Activated T-helper 2 cell treated with anti-CD3 and anti-CD28 coated beads, Interferon-gamma antibody, Interleukin-2, Interleukin-4, amounts not matched to agents 10 μg/mL and 5 μg/mL and 100 μg/mL, durations not matched to agents 14 hours and 24 hours and 36 hours (primary cell): ENCODE data around the gene DENND5B. TPM values are rescaled to one million over a fixed set of nuclear protein-coding genes. Genes with fewer than 3 reads are reported as not detected.
"Not testable (repeated sequence)": the region's sequence is repeated elsewhere in the genome, so short reads cannot be mapped to it uniquely, and the experiment has no call there.

Source experiments
- DNase-seq: peaks from one replicate; pipeline ENCODE4 v3.0.0; 2021; ENCODE audit warnings: low spot score
- H3K27ac Mint-ChIP-seq: one replicate; pipeline ENCODE4 v1.8.0; 2021; ENCODE audit warnings: mixed read lengths
- H3K27me3 Mint-ChIP-seq: one replicate; pipeline ENCODE4 v1.8.0; 2021; ENCODE audit warnings: low read depth, mixed read lengths
- H3K36me3 Mint-ChIP-seq: one replicate; pipeline ENCODE4 v1.8.0; 2021; ENCODE audit warnings: low read depth, mixed read lengths
- H3K4me1 Mint-ChIP-seq: one replicate; pipeline ENCODE4 v1.8.0; 2021; ENCODE audit warnings: low read depth, mixed read lengths
- H3K4me3 Mint-ChIP-seq: one replicate; pipeline ENCODE4 v1.8.0; 2021; ENCODE audit warnings: low read depth, mild to moderate bottlenecking, moderate library complexity, mixed read lengths
- H3K9me3 Mint-ChIP-seq: one replicate; pipeline ENCODE4 v1.8.0; 2021; ENCODE audit warnings: mixed read lengths
- intact Hi-C: fragments of 100-400 bp; cut with micrococcal nuclease; formaldehyde crosslinking; loops from one replicate; pipeline ENCODE4 v1.15.1; 2023
- total RNA-seq: library from RNA; stranded (reverse); gene quantifications from 2 replicates; pipeline ENCODE4 v1.2.3, GENCODE V29; 2022

Gene DENND5B
- total RNA-seq, 1 donor from 2014 or later = 1.2 TPM

GRCh38 chr12:31460024-31460423, 130.9 kb downstream of the DENND5B start:
- no peaks in the 10 kb centered on the region for H3K9me3 Mint-ChIP-seq
- H3K4me3 Mint-ChIP-seq = no peak overlapping the region
- H3K36me3 Mint-ChIP-seq = no peaks in the 10 kb centered on the region
- H3K4me1 Mint-ChIP-seq = no peaks in the 10 kb centered on the region
- no peak for DNase-seq
- no peaks in the 10 kb centered on the region for H3K27me3 Mint-ChIP-seq
- intact Hi-C loops = no loop called here
- no peak overlapping the region for H3K27ac Mint-ChIP-seq

- Mint-ChIP-seq H3K36me3 (no peaks in the 10 kb centered on the region), H3K4me1 (no peaks in the 10 kb centered on the region), H3K4me3 (no peak overlapping the region), H3K27me3 (no peaks in the 10 kb centered on the region), H3K27ac (no peak overlapping the region), H3K9me3 (no peaks in the 10 kb centered on the region)
- intact Hi-C loops = no loop called here
- no peak for DNase-seq
These were observed 134.4 kb downstream of the DENND5B start for GRCh38 chr12:31456562-31456961.

- DNase-seq = no peak
- no peak overlapping the region for H3K4me3 Mint-ChIP-seq
These were observed 146.2 kb downstream of the DENND5B start for GRCh38 chr12:31444736-31445135.

DNA sequence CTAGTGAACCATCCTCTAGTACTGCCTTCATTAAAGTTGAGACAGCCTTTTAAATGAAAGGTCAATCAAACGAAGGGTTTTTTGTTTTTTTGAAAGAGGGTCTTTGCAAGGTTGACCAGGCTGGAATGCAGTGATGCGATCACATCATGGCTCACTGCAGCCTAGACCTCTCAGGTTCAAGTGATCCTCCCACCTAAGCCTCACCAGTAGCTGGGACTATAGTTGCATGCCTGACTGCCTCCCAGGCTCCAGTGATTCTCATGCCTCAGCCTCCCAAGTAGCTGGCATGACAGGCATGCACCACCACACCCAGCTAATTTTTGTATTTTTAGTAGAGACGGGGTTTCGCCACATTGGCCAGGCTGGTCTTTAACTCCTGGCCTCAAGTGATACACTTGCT, 150.3 kb downstream of the DENND5B start:
- Mint-ChIP-seq H3K4me3 (no peak overlapping the region), H3K36me3 (no peaks in the 10 kb centered on the region), H3K4me1 (no peaks in the 10 kb centered on the region), H3K27me3 (no peaks in the 10 kb centered on the region), H3K9me3 (no peaks in the 10 kb centered on the region), H3K27ac (no peak overlapping the region)
- no peak for DNase-seq
- intact Hi-C loops = no loop called here

More at GRCh38 chr12:31444736-31445135, 146.2 kb downstream of the DENND5B start:
- H3K36me3 Mint-ChIP-seq = no peaks in the 10 kb centered on the region
- no peaks in the 10 kb centered on the region for H3K27me3 Mint-ChIP-seq
- no peaks in the 10 kb centered on the region for H3K4me1 Mint-ChIP-seq
- no peaks in the 10 kb centered on the region for H3K9me3 Mint-ChIP-seq
- intact Hi-C loops = no loop called here
- H3K27ac Mint-ChIP-seq = no peak overlapping the region

DNA sequence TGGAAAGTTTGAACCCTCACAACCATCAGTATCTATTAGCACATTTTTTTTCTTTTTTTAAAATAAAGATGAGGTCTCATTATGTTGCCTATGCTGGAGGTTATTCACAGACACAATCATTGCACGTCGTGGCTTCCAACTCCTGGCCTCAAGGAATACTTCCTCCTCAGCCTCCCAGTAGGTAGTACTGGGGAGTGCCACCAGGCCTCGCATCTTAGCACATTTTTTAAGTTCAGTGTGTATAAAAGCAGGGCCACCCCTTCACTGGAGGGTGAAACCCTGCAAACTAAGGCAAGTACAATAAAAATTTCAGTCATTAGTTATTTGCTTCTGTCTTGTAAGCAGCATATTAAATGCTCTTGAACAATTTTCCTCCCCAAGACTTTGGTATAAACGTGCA, 150.8 kb downstream of the DENND5B start:
- no peak for DNase-seq
- Mint-ChIP-seq H3K27me3 (no peaks in the 10 kb centered on the region), H3K4me3 (no peak overlapping the region), H3K36me3 (no peaks in the 10 kb centered on the region), H3K9me3 (no peaks in the 10 kb centered on the region), H3K27ac (no peak overlapping the region), H3K4me1 (no peaks in the 10 kb centered on the region)
- intact Hi-C loops = no loop called here

GRCh38 chr12:31431721-31432240, 159.2 kb downstream of the DENND5B start:
- DNase-seq = no peak
- no peak overlapping the region for H3K27ac Mint-ChIP-seq
- H3K27me3 Mint-ChIP-seq = peaks cover 4% of the 10 kb centered on the region
- H3K4me3 Mint-ChIP-seq = no peak overlapping the region
- no peaks in the 10 kb centered on the region for H3K36me3 Mint-ChIP-seq
- intact Hi-C loops = no loop called here
- no peaks in the 10 kb centered on the region for H3K4me1 Mint-ChIP-seq
- H3K9me3 Mint-ChIP-seq = no peaks in the 10 kb centered on the region

GRCh38 chr12:31423405-31423804, 167.5 kb downstream of the DENND5B start:
- Mint-ChIP-seq H3K36me3 (no peaks in the 10 kb centered on the region), H3K4me1 (no peaks in the 10 kb centered on the region), H3K27ac (no peak overlapping the region), H3K9me3 (no peaks in the 10 kb centered on the region), H3K27me3 (peaks cover 3% of the 10 kb centered on the region), H3K4me3 (no peak overlapping the region)
- DNase-seq = no peak
- intact Hi-C loops = no loop called here

GRCh38 chr12:31412292-31412801, 178.6 kb downstream of the DENND5B start:
- no peak for DNase-seq
- Mint-ChIP-seq H3K4me1 (no peaks in the 10 kb centered on the region), H3K27me3 (no peaks in the 10 kb centered on the region), H3K27ac (no peak overlapping the region), H3K9me3 (no peaks in the 10 kb centered on the region), H3K36me3 (no peaks in the 10 kb centered on the region), H3K4me3 (no peak overlapping the region)
- intact Hi-C loops = no loop called here

- Mint-ChIP-seq H3K36me3 (no peaks in the 10 kb centered on the region), H3K27me3 (no peaks in the 10 kb centered on the region), H3K27ac (no peak overlapping the region), H3K4me3 (no peak overlapping the region), H3K4me1 (peaks cover 2% of the 10 kb centered on the region), H3K9me3 (no peaks in the 10 kb centered on the region)
- DNase-seq = no peak
- intact Hi-C loops = no loop called here
These were observed 182.2 kb downstream of the DENND5B start for GRCh38 chr12:31408763-31409162.

- H3K4me1 Mint-ChIP-seq = peaks cover 4% of the 10 kb centered on the region
- no peak overlapping the region for H3K4me3 Mint-ChIP-seq
- intact Hi-C loops = no loop called here
These were observed 183.4 kb downstream of the DENND5B start for GRCh38 chr12:31407562-31407961.

DNA sequence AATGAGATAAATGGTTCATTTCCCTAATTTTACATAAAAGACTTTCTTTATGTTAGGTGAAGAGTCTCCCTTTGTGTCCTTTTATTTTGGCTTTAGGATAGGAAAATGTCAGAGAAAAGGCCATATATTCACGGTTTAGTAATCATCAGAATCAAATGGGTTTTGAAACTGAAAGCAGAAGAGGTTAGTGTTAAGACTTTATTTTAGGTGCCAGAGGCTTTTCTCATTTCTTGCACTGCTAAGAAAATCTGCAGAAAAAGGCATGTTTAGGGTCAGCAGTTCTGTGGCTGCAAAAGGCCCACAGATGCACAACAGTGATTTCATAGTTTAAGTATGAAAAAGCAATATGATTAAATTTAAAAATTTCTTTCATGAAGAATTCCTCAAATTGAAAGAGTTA, 184.6 kb downstream of the DENND5B start:
- Mint-ChIP-seq H3K4me1 (peaks cover 4% of the 10 kb centered on the region), H3K27ac (no peak overlapping the region), H3K9me3 (no peaks in the 10 kb centered on the region), H3K36me3 (no peaks in the 10 kb centered on the region), H3K27me3 (peaks cover 5% of the 10 kb centered on the region), H3K4me3 (no peak overlapping the region)
- intact Hi-C loops = no loop called here
- DNase-seq = no peak

More at GRCh38 chr12:31407562-31407961, 183.4 kb downstream of the DENND5B start:
- H3K36me3 Mint-ChIP-seq = no peaks in the 10 kb centered on the region
- no peaks in the 10 kb centered on the region for H3K9me3 Mint-ChIP-seq
- no peak overlapping the region for H3K27ac Mint-ChIP-seq
- no peaks in the 10 kb centered on the region for H3K27me3 Mint-ChIP-seq
- no peak for DNase-seq

DNA sequence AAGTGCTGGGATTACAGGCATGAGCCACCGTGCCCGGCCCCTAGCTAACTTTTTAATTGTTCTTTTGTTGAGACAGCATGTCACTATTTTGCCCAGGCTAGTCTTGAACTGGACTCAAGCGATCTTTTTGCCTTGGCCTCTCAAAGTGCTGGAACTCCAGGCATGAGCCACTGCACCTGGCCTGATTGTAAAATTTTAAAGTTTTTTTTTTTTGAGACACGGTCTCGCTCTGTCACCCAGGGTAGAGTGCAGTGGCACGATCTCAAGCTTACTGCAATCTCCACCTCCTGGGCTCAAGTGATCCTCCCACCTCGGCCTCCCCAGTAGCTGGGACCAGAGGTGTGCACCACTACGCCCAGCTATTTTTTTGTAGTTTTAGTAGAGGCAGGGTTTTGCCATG, 185.9 kb downstream of the DENND5B start:
- Mint-ChIP-seq H3K4me1 (peaks cover 4% of the 10 kb centered on the region), H3K9me3 (no peaks in the 10 kb centered on the region), H3K4me3 (no peak overlapping the region), H3K27ac (no peak overlapping the region), H3K27me3 (peaks cover 5% of the 10 kb centered on the region), H3K36me3 (no peaks in the 10 kb centered on the region)
- intact Hi-C loops = no loop called here
- DNase-seq = no peak

- not testable (repeated sequence) for H3K36me3 Mint-ChIP-seq, H3K4me1 Mint-ChIP-seq, H3K9me3 Mint-ChIP-seq, H3K4me3 Mint-ChIP-seq, H3K27ac Mint-ChIP-seq, H3K27me3 Mint-ChIP-seq
- intact Hi-C loops = loop anchor here (1.0 kb wide), 1 partner anchor 233 kb away; no protein-coding TSS in a partner anchor
- peak; percentile 33 for DNase-seq
These were observed 187.8 kb downstream of the DENND5B start for GRCh38 chr12:31403099-31403607.
